IPS-11a (cell line): ENCODE results near the gene MRPL37.
"Not testable (repeated sequence)": the region's sequence is repeated elsewhere in the genome, so short reads cannot be mapped to it uniquely, and the experiment has no call there.

Source experiments
- H3K4me3 ChIP-seq: one replicate; pipeline ENCODE4 v1.5.1; 2013; ENCODE audit warnings: low read depth, low read length, control low read depth

MRPL37 gene

DNA sequence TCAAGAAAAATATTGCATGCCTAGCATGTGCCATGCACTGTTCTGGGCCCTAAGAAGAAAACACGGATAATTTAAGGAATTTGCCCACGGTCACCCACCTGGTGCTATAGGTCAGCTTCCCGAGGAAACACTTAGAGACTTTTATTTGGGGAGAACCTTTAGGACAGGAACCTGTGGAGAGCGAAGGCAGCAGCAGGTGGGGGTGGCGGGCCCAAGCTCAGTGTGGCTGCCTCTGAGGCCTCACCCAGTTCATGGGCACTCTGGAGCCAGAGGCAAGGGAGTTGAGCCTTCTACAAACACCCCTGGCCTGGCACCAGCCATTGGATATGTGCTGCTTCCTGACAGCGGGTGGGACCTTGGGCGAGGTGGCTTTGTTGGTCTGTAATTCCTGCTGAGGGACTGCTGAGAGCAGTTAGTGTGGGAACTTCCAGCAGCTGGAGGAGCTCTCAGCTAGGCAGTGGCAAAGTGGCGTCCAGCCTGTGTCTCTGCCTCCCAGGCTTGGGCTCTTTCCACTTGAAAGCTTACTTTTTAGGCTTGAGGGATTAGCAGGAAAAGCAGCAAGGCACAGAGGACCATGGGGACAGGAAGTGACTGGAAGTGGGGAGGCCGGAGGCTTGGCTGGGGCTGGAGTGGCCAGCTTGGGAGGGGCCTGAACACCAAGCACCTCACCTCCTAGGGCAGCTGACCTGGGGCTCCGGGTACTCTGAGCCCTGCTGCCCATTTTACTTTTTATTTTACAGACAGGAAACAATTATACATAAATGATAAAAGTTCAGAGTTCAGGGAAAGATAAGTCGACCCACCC lies 19.1 kb downstream of the MRPL37 start:
- H3K4me3 ChIP-seq: no peak overlapping the region

DNA sequence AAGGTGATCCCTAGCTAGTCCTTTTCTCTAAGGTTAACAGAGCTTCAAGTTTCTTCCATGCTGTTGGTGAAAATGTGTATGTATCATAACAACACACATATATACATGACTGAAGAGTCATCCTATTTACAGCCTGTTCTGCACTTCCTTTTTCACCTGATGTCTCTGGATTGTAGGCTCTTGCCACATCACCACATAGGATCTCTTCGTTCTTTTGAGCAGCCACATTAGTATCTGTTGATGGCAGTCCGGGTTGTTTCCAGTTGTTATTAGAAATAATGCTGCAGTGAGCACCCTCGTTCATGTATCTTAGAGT lies 19.7 kb downstream of the MRPL37 start:
- H3K4me3 ChIP-seq: no peak overlapping the region

DNA sequence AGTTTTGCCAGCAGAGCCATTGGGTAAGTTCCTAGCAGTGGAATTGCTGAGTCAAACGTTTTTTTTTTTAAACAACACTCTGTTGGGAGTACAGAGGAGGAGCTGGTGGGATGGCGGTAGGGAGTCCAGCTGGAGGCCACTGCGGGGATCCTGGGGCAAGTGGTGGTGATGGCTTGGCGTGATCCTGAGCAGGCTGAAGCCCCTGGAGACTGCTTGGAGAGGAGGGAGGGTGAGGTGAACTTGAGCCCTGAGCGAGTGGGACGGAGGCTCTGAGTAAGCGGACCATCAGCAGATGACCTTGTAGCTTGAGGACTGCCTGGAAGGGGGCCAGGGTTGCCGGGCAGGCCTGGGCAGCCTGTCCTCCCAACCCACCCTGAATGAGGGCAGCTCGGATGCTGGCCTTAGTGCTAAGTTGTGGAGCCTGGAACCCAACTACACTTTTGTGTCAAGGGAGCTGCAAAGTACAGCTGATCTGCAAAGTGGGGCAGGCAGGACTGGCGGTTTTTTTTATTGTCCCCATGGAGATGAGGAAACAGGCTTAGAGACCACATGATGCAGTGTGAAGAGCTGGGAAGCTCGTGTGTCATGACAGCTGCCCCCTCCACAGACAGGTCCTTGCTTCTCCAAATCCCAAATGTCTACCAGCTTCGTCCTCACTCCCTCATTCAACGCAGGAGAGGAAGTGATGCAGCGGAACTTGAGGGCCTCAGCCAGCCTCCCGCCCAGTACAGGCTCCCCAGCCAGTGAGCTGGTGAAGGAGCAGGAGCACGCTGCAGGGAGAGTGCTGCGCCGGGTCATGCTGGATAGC lies 20.2 kb downstream of the MRPL37 start:
- no peak overlapping the region for H3K4me3 ChIP-seq

DNA sequence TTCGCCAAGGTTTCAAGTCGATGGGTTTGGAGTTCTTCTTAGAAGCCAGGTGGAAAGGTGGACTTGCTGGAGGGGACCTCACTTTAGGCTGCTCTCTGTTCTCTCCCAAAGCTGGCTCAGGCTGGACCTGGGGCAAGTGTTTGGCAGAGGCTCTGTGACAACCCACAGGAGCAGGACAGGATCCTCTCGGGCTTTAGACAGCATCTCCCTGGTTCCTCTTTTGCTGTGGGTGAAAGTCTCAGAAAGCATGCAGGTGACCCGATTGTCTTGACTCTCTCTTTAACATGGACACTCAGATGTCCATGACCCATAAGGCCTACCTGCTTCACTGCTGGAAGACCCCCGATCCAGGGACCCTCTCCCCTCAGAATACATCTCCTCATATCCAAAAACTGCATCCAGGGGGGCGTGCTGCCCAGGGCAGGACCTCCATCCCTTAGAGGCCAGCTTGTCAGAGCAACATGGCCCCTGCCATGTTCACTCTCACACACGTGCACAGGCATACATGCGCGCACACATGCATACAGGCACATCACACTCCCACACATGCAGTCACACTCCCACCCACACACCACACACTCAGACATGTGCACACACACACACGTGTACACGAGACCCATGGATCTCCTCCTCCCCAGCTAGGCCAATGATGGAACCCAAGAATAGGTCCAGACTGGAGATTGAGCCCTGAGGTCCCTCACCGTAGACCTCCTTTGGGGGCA lies 21.3 kb downstream of the MRPL37 start:
- no peak overlapping the region for H3K4me3 ChIP-seq

DNA sequence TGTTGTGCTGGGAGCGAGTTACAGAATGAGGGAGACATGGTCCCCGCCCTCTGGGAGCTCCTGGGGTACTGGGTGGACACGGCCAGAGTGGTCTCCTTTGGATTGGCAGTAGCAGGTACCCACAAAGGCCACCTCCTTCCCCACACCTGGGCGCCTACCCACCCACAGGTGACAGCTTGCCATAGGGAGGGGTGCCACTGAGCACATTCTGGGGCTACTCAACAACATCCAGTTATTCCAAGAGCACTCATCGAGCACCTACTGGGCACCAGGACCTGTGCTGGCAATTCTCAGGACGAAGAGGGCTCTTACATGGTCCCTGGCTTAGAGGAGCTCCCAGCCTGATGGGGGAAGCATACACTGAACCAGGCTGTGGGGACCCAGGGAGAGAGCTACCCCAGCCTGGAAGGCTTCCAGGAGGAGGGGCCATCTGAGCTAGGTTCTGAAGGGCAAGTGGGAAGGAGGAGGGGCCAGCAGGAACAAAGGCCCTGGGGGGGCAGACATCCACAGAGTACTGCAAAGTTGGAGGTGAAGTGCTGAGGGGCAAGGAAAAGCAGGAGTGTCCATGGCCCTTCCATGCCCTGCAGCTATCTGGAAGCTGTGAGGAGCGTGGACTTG lies 22.0 kb downstream of the MRPL37 start:
- H3K4me3 ChIP-seq: no peak overlapping the region

DNA sequence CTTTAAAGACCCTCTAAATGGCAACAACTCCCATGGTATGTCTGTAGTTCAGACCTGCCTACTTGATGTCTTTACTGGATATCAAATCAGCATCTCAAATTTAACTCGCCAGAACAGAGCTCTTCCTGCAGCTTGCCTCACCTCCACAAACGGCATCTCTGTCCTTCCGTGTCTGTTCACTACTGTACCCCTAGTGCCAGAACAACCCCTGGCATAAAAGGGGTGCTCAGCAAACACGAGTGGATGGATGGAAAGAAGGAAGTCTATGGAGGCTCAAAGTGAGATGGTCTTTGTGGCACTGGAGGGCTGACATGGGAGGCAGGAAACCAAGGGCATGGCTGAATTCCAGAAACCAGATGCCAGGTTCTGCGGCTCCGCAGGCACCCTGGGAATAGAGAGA lies 22.7 kb downstream of the MRPL37 start:
- no peak overlapping the region for H3K4me3 ChIP-seq

DNA sequence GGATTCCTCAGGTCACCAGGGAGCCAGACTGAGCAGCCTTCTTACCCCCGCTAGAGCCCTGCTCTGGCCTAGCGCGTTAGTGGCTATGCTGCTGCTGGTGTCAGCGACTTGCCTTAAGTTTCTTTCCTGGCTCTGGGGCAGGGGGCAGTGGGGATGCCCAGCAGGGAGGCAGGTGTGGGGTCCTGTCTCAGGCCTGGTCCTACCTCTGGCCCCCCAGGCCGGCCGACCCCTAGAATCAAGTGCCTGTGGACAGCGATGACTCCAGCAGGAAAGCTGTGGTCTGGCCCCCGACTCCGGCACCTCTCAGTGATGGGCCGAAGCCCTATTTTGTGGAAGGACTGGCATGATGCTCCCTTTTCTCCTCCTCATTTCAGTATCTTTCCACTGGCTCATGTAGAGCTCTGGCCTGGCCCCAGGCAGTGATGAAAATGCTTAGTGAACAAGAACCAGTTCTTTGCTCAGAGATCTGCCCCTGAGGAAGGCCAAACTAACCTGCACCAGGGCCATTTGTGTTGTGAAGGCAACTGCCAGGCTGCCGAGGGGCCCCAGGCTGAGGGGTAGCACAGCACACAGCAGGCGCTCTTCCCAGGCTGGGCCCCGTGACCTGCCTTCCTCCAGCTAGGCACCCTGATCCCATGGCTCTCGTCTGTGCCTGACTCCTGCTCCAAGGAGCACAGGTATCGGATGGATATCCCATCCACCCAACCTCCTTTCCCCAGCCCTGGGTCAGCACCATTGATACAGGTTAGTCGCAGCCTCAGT lies 23.7 kb downstream of the MRPL37 start:
- H3K4me3 ChIP-seq: no peak overlapping the region

DNA sequence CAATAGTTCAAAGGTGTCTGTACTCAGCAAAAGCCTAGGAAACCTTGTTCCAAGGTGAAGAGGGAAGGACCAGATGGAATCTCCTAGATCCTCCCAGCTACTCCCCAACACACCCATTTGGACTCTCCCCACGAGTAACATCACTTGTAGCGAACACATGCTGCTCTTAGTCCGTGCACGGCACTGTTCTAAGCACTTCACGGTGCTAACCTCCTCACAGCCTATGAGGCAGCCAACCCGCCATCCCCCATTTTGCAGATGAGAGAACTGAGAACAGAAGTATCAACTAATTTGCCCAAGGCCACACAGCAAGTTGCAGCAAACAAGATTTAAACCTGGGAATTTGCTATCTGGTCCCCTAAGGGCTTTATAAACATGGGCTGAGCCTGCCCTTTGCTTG lies 24.3 kb downstream of the MRPL37 start:
- H3K4me3 ChIP-seq: no peak overlapping the region

DNA sequence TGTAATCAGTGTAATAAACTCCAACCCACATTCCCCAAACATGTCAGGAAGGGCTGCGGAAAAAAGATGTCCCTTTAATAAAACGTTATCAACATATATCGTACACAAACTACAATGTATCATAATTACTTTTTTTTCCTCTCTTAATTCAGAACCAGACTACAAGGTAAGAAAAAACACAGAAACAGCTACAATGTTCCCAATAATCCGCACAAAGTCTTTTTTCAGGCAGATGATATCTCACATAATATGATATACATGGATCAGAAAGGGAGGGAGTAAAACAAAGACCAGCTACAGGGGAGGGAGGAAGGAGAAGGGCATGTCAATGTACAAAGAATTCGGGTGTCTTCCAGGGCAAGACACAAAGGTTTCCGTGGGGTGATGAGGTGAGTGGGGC lies 25.4 kb downstream of the MRPL37 start:
- no peak overlapping the region for H3K4me3 ChIP-seq

DNA sequence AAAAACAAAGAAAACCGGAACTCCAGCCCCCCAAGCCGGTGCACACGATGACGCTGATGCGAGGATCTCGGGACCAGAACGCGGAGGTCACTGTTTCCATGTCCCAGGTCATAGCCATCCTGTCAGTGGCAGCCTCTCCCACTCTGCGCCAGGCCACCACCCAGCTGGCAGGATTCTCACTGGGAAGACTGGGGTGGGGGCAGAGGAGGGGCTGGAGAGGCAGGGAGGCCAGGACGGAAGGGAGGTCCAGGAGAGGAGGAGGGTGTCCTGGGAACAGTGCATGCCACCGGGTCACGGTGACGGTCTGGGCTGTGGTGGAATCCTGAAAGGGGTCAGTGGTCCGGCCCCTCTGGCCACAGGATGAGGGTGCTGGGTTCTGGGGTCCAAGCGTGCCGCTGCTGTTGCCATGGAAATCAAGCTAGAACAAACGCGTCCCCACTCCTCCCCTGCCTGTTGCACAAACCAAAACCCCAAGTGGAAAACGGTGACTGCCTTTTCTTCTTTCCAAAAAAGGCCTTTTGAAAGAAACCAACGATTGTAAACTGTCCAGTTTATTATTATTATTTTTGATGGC lies 26.1 kb downstream of the MRPL37 start:
- no peak overlapping the region for H3K4me3 ChIP-seq

DNA sequence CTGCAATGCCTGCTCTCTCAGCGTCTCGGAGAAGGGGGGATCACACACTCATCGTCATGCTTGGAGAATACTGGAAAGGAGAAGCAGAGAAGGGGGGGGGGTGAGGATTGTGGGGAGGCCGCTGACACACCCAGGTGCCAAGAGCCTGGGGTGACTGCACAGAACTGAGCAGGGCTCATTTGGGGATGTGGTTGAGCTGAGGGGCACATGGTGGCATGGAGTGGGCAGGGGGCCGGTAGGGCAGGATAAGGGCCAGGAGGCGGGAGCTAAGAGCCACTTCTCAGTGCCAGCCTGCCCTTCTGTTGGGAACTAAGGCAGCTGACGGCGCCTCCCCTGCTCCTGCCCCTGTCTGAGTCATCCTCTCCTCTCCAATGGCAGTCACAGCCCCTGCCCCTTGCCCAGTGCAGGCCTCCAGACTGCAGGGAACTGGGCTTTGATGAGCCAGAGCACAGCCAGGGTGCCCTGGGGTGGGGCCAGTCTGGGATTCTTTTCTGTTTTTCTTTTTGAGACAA lies 27.2 kb downstream of the MRPL37 start:
- no peak overlapping the region for H3K4me3 ChIP-seq

DNA sequence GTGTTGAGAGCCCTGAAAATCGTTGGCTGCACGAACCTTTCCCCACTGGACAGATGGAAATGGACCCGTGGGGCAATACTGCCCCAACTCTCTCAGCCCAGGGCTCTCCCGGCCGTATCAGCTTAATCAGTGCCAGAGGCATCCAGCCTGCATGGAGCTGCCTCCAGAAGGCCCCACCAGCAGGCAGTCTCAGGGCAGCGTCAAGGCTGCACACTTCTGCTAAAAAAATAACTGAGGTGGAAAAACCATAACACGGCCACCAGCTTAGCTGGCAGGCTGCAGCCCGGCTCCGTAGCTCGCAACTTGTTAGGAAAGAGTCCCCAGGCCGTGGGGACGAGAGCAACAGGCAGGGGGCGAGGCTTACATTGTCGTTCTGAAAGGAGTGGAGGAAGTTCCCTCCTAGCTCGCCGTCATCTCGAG lies 27.9 kb downstream of the MRPL37 start:
- H3K4me3 ChIP-seq: no peak overlapping the region

DNA sequence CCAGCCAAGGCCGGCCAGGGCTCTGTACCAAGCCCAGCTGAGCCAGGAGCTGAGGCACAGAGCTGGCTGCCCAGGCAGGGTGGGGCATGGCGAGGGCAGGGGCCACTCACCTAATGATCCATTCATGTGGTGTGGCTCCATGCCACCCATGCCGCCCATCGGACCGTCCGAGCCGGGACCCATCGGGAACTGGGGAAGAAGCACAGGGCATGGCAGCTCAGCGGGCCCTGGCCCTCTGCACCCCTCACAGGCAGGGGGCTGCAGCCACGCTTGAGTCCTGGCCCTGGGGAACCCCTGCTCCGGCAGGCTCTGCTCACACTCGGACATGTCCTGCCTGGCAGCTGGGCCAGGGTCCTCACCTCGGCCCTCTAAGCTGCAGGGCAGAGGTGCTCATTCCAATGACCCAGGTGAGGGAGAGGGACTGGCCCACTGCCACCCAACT lies 28.7 kb downstream of the MRPL37 start:
- no peak overlapping the region for H3K4me3 ChIP-seq

DNA sequence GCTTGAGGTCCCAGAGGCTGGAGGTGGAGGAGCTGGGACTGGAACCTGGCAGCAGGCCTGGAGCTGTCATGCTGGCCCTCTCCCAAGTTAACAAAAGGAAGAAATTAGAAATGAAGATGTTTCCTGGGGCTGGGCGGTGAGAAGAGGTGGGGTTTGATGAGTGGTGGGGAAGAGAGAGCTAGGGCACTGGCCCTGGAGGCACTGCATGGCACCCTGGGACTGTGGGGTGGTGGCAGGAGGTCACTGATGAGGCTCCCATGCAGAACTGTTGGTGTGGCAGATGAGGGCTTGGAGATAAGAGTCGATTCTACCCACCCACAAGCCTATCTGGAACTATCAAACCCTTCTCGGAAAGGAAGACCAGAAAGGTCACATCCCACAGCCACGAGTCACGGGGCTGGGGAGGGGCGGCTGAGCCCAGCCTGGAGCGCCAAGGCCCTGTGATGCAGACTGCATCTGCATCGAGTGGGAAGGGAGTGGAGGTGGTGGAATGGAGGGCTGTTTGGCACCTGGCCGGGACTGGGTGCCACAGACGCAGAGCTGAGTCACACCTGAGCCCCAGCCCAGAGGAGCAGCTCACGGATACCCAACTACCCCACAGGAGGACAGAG lies 29.4 kb downstream of the MRPL37 start:
- H3K4me3 ChIP-seq: no peak overlapping the region

DNA sequence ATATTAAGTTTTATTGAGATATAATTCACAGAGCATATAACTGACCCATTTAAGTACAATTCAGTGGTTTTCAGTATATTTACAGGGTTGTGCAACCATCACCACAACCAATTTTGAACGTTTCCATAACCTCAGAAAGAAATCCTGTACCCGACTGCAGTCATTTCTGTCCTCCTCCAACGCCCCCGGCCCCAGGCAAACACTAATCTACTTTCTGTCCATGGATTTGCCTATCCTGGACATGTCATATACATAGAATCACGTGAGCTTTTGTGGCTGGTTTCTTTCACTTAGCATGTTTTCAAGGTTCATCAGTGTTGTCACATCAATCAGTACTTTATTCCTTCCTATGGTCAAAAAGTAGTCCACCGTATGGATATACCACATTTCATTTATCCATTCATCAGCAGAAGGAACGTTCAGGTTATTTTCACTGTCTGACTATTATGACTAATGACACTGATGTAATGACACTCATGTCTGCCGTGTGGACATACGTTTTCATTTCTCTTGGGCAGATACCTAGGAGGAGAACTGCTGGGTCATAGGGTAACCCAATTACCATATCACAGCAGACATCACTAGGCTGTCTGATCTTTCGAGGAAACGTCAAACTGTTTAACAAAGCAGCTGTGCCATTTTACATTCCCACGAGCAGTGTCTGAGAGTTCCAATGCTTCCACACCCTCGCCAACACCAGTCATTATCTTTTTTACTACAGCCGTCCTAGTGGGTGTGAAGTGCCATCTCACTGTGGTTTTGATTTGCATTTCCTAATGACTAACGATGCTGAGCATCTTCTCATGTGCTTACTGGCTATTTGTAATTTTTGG lies 30.8 kb downstream of the MRPL37 start:
- no peak overlapping the region for H3K4me3 ChIP-seq

DNA sequence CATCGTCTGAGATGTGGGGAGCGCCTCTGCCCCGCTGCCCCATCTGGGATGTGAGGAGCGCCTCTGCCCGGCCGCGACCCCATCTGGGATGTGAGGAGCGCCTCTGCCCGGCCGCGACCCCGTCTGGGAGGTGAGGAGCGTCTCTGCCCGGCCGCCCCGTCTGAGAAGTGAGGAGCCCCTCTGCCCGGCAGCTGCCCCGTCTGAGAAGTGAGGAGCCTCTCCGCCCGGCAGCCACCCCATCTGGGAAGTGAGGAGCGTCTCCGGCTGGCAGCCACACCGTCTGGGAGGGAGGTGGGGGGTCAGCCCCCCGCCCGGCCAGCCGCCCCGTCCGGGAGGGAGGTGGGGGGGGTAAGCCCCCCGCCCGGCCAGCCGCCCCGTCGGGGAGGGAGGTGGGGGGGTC lies 33.2 kb downstream of the MRPL37 start:
- H3K4me3 ChIP-seq: not testable (repeated sequence)

DNA sequence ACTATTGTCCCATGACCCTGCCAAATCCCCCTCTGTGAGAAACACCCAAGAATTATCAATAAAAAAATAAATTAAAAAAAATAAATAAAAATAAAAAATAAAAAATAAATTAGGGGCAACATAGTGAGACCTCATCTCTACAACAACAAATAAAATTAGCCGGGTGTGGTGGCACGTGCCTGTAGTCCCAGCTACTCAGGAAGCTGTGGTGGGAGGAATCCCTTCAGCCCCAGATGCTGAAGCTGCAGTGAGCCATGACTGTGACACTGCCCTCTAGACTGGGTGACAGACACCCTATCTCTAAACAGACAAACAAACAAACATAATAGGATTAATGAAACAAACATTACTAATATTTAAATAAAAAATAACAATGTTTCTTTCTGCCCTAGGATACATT lies 34.3 kb downstream of the MRPL37 start:
- no peak overlapping the region for H3K4me3 ChIP-seq

DNA sequence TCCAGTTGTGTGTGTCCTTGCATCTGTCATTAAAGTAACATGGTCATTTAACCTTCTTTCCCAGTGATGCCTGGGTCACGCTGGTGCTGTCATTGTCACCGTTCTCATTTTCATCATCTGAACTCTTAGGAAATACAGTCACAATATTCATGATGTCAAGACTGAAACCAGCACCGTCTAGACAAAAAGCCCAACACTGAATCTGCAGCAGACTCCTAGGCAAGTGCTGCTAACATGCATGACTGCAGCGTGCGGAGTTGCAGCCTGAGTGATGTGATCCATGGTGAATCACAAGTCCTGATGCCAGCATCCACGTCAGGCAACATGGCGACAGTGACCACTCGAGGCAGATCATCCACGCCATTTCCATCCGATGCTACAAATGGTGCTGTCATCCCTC lies 37.6 kb downstream of the MRPL37 start:
- H3K4me3 ChIP-seq: no peak overlapping the region
